ENCODE results near the gene ISLR2.
A peak's percentile ranks its signal among the peaks of the same experiment; 100 is the strongest.
"Not testable (repeated sequence)": the region's sequence is repeated elsewhere in the genome, so short reads cannot be mapped to it uniquely, and the experiment has no call there.

ISLR2 gene

GRCh38 chr15:74130155-74130848 lies at the start of gene ISLR2:
ISLR2 (plus strand) TSS chr15:74130586; CDS start chr15:74132755, 2,169 bp downstream.
- DNase-seq (ENCODE audit: low read depth, low spot score), result peak; percentile 63

- not testable (repeated sequence) for DNase-seq (ENCODE audit: low read depth, low spot score)
Measured at GRCh38 chr15:74082450-74082849, 47.9 kb upstream of the ISLR2 start, which contains the start of gene GOLGA6A. GOLGA6A (minus strand) TSS chr15:74082550; CDS start chr15:74082509, 41 bp downstream.

- not testable (repeated sequence) for DNase-seq (ENCODE audit: low read depth, low spot score)
Measured at GRCh38 chr15:74094567-74094966, 35.8 kb upstream of the ISLR2 start.

- not testable (repeated sequence) for DNase-seq (ENCODE audit: low read depth, low spot score)
Measured at GRCh38 chr15:74095610-74096009, 34.8 kb upstream of the ISLR2 start.

GRCh38 chr15:74096753-74097474 lies 33.5 kb upstream of the ISLR2 start:
- not testable (repeated sequence) for DNase-seq (ENCODE audit: low read depth, low spot score)

- peak; percentile 95 for DNase-seq (ENCODE audit: low read depth, low spot score)
Measured at GRCh38 chr15:74099963-74100733, 30.2 kb upstream of the ISLR2 start.

GRCh38 chr15:74108111-74108510 lies 22.3 kb upstream of the ISLR2 start:
- DNase-seq (ENCODE audit: low read depth, low spot score), result no peak

- not testable (repeated sequence) for DNase-seq (ENCODE audit: low read depth, low spot score)
Measured at GRCh38 chr15:74108611-74109010, 21.8 kb upstream of the ISLR2 start.

- no peak for DNase-seq (ENCODE audit: low read depth, low spot score)
Measured at GRCh38 chr15:74109713-74110112, 20.7 kb upstream of the ISLR2 start.

- DNase-seq (ENCODE audit: low read depth, low spot score), result no peak
Measured at GRCh38 chr15:74120426-74120825, 10.0 kb upstream of the ISLR2 start.

GRCh38 chr15:74121039-74121438 lies 9.3 kb upstream of the ISLR2 start:
- DNase-seq (ENCODE audit: low read depth, low spot score), result no peak

- DNase-seq (ENCODE audit: low read depth, low spot score), result no peak
Measured at GRCh38 chr15:74121858-74122257, 8.5 kb upstream of the ISLR2 start.

GRCh38 chr15:74122403-74123130 lies 7.8 kb upstream of the ISLR2 start:
- DNase-seq (ENCODE audit: low read depth, low spot score), result no peak

- DNase-seq (ENCODE audit: low read depth, low spot score), result no peak
Measured at GRCh38 chr15:74123131-74123429, 7.3 kb upstream of the ISLR2 start.

GRCh38 chr15:74123658-74124057 lies 6.7 kb upstream of the ISLR2 start:
- no peak for DNase-seq (ENCODE audit: low read depth, low spot score)

- DNase-seq (ENCODE audit: low read depth, low spot score), result no peak
Measured at GRCh38 chr15:74124196-74124595, 6.2 kb upstream of the ISLR2 start.

GRCh38 chr15:74124759-74125158 lies 5.6 kb upstream of the ISLR2 start:
- no peak for DNase-seq (ENCODE audit: low read depth, low spot score)

GRCh38 chr15:74127255-74127953 lies 3.0 kb upstream of the ISLR2 start:
- peak; percentile 96 for DNase-seq (ENCODE audit: low read depth, low spot score)

- no peak for DNase-seq (ENCODE audit: low read depth, low spot score)
Measured at GRCh38 chr15:74127954-74128784, 2.2 kb upstream of the ISLR2 start.

Data from astrocyte of the hippocampus (primary cell).